Breast epithelium (tissue), 3 donors: Measurements from ENCODE around the gene TSSC4.

ENCODE experiments used
- POLR2AphosphoS5 ChIP-seq, 3 donors: sonication (generic); formaldehyde crosslinking; IDR thresholded peaks; one replicate each; pipeline ENCODE4 v1.6.1; 2017; ENCODE audit warnings: antibody characterized with exemption in 3 of 3
- TF ChIP-seq, protein P1 (sequence below), 3 donors: fragments of 450-650 bp; IDR thresholded peaks; one replicate each; pipeline ENCODE4 v1.5.1; 2016 to 2017; ENCODE audit warnings: antibody characterized with exemption in 3 of 3, mild to moderate bottlenecking in 3 of 3, moderate library complexity in 3 of 3

DNA sequence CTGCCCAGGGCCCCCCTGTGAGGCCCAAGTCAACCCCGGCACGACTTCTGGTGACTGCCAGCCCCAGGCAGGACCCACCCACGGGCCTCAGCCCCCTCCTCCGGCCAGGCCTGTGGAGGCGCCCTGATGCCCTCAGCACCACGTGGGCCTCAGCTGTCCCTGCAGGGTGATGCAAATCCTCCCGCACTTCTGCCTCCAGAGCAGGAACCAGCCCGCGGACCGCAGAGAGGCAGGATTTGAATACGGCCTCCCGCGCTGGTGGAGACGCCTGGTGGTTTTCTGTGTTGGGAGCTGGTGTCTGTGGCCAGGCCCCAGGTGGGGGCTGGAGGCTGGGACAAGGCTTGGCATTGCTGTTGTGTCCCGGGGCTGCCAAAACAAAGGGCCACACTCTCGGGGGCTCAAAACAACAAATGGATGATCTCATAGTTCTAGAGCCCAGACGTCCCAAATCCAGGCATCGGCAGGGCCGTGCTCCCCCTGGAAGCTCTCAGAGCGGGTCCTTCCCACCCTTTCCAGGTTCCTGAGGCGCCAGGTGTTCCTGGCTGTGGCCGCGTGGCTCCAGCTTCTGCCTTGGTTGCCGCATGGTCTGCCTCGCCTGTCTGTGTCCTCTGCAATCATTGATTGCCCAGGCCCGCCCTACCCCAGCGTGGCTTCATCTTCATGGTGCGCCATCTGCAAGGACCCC, 24.4 kb downstream of the TSSC4 start:
- TF ChIP-seq, protein P1, sequence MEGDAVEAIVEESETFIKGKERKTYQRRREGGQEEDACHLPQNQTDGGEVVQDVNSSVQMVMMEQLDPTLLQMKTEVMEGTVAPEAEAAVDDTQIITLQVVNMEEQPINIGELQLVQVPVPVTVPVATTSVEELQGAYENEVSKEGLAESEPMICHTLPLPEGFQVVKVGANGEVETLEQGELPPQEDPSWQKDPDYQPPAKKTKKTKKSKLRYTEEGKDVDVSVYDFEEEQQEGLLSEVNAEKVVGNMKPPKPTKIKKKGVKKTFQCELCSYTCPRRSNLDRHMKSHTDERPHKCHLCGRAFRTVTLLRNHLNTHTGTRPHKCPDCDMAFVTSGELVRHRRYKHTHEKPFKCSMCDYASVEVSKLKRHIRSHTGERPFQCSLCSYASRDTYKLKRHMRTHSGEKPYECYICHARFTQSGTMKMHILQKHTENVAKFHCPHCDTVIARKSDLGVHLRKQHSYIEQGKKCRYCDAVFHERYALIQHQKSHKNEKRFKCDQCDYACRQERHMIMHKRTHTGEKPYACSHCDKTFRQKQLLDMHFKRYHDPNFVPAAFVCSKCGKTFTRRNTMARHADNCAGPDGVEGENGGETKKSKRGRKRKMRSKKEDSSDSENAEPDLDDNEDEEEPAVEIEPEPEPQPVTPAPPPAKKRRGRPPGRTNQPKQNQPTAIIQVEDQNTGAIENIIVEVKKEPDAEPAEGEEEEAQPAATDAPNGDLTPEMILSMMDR (IDR thresholded peaks at IDR 0.05) = no peak
- no peak for TF ChIP-seq POLR2AphosphoS5 (IDR thresholded peaks at IDR 0.05)
